ENCODE measurements around the gene CMIP.

GRCh38 chr16:81615411-81615810 is 170.8 kb downstream of the CMIP start:
- no peak for TF ChIP-seq CTCF (IDR thresholded peaks at IDR 0.05; ENCODE audit: poor library complexity, severe bottlenecking)
- TF ChIP-seq TAF1 (IDR thresholded peaks at IDR 0.05; ENCODE audit: low read depth): no peak
